Measurements from ENCODE around the gene ISL2. TPM values are rescaled to one million over a fixed set of nuclear protein-coding genes. Genes with fewer than 3 reads are reported as not detected.

ISL2 gene
- total and polyA plus RNA-seq, 2 of the 13 experiments (the other 11 are each of a cell fraction or from before 2014, with no cell fraction given) = 4.3 to 5.1 TPM

DNA sequence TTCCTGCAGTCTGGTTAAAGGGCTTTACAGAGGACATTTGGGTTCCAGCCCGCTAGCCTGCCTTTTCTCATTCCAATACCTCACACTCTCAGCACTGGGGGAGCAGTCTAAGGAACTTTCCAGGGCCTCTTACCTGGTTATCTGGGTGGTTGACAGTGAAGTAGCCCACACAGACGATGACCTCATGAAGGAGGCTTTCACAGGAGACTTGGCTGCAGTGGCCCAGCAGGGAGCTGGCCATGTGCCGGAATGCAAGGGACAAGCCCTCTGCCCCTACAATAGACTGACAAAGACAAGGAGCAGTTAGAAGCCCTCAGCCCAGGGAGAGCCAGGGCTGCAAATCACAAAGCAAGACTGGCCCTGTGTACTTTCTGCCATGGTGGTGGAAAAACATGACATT lies 39.5 kb downstream of the ISL2 start:
- Histone ChIP-seq H3K79me2 (ENCODE audit: insufficient read depth, low read length) (no peaks in the 10 kb centered on the region), H3K36me3 (replicated peaks in 1 of 2; ENCODE audit: control insufficient read depth in 1 of 2, insufficient read depth in 2 of 2, low read length in 2 of 2) (no peaks in the 10 kb centered on the region), H3K9ac (ENCODE audit: insufficient read depth, low read depth, low read length) (no peak overlapping the region), H3K4me3 (replicated peaks in 1 of 3; ENCODE audit: insufficient read depth in 1 of 3, low read depth in 2 of 3, low read length in 3 of 3) (no peak overlapping the region), H3K4me2 (ENCODE audit: low read depth, low read length) (no peak overlapping the region), H3K4me1 (ENCODE audit: insufficient read depth, low read length) (peaks cover 17% of the 10 kb centered on the region), H3K27ac (ENCODE audit: extremely low read length, insufficient read depth, low read length) (no peak overlapping the region), H3K9me3 (ENCODE audit: low read length) (no peaks in the 10 kb centered on the region), H4K20me1 (ENCODE audit: insufficient read depth, low read length) (no peaks in the 10 kb centered on the region), H2AFZ (ENCODE audit: low read length) (no peak overlapping the region), H3K27me3 (ENCODE audit: control insufficient read depth in 1 of 2, insufficient read depth in 2 of 2, low read length in 2 of 2) (no peaks in the 10 kb centered on the region)
- DNase-seq (ENCODE audit: low spot score) (no peak), ATAC-seq (no peak), FAIRE-seq (no peak)
- CTCF ChIA-PET (ENCODE audit: low intra/inter-chr PET ratio, low total read pairs) = no interaction called here
- WGBS (ENCODE audit: low lambda C conversion rate) = 100% methylated on average over 3 of the region's 3 CpGs
- in situ Hi-C loops (cut with HindIII; ENCODE audit: extremely low pct_ligation_motif_present, low pct_unique_long_range_greater_than_20kb) = no loop called here
- intact Hi-C loops (cut with micrococcal nuclease; ENCODE audit: unreplicated experiment) = no loop called here
- POLR2A ChIA-PET = no interaction called here
- no TSS peak for BruUV-seq (replicated peaks)
- TF ChIP-seq HDAC6 (IDR thresholded peaks at IDR 0.05; ENCODE audit: low read depth, low read length) (no peak), SUZ12 (IDR thresholded peaks at IDR 0.05; ENCODE audit: low read depth, low read length) (no peak), CC2D1A (CRISPR knock-in tag; IDR thresholded peaks at IDR 0.05) (no peak)

DNA sequence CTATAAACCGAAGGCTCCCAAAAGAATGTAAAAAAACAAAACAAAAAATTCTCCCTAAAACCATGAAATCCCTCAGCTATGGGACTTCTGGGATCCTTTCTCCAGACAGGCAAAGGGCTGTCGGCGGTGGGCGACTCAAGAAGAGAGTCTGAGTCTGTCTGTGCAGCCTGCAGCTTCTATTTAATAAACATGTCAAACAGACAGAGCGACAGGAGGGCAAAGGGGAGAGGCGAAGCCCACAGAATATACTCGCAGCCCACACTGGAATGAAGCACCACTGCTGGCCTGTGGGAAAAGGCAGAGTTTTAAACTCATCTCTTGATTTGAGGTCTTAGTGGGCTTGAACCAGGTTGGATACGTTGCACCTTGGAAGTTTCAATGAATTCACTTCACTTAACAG lies 40.2 kb downstream of the ISL2 start:
- in situ Hi-C loops (cut with HindIII; ENCODE audit: extremely low pct_ligation_motif_present, low pct_unique_long_range_greater_than_20kb) = no loop called here
- Histone ChIP-seq H3K27me3 (ENCODE audit: control insufficient read depth in 1 of 2, insufficient read depth in 2 of 2, low read length in 2 of 2) (no peaks in the 10 kb centered on the region), H3K27ac (ENCODE audit: extremely low read length, insufficient read depth, low read length) (peak overlapping the region; percentile 54), H2AFZ (ENCODE audit: low read length) (no peak overlapping the region), H3K9me3 (ENCODE audit: low read length) (no peaks in the 10 kb centered on the region), H3K79me2 (ENCODE audit: insufficient read depth, low read length) (no peaks in the 10 kb centered on the region), H3K4me3 (replicated peaks in 1 of 3; ENCODE audit: insufficient read depth in 1 of 3, low read depth in 2 of 3, low read length in 3 of 3) (no peak overlapping the region), H3K9ac (ENCODE audit: insufficient read depth, low read depth, low read length) (no peak overlapping the region), H3K36me3 (replicated peaks in 1 of 2; ENCODE audit: control insufficient read depth in 1 of 2, insufficient read depth in 2 of 2, low read length in 2 of 2) (no peaks in the 10 kb centered on the region), H4K20me1 (ENCODE audit: insufficient read depth, low read length) (no peaks in the 10 kb centered on the region), H3K4me1 (ENCODE audit: insufficient read depth, low read length) (peaks cover 17% of the 10 kb centered on the region), H3K4me2 (ENCODE audit: low read depth, low read length) (peak overlapping the region; percentile 55)
- ATAC-seq (peak; percentile 70), FAIRE-seq (no peak), DNase-seq (ENCODE audit: low spot score) (no peak)
- CTCF ChIA-PET (ENCODE audit: low intra/inter-chr PET ratio, low total read pairs) = no interaction called here
- intact Hi-C loops (cut with micrococcal nuclease; ENCODE audit: unreplicated experiment) = no loop called here
- 63% methylated on average over 8 of the region's 8 CpGs for WGBS (ENCODE audit: low lambda C conversion rate)
- POLR2A ChIA-PET = interaction anchor here (1.4 kb wide), 1 partner anchor 40 kb away, joined by 5 read pairs; the partner anchor contains the start of gene ISL2
- TF ChIP-seq ZMYM3 (CRISPR knock-in tag; IDR thresholded peaks at IDR 0.05) (no peak), ZNF792 (CRISPR knock-in tag; IDR thresholded peaks at IDR 0.05) (no peak)
- BruUV-seq (replicated peaks) = no TSS peak
